RWPE2 (cell line): ENCODE measurements around the gene LMOD1.

ENCODE experiments used
- ATAC-seq: fragments of 200-7000 bp; cut with Tn5 transposase; 3 replicates; pipeline ENCODE4 v1.9.1; 2021; ENCODE audit warnings: low read depth
- DNase-seq: peaks from one replicate; pipeline ENCODE4 v3.0.0-alpha.2; 2020; ENCODE audit warnings: low spot score
- H3K27ac ChIP-seq: fragments of 450-650 bp; 2 replicates; pipeline ENCODE4 v1.5.1; 2017; ENCODE audit warnings: mild to moderate bottlenecking; ENCODE audit not compliant: poor library complexity, severe bottlenecking
- H3K27me3 ChIP-seq: fragments of 250-450 bp; sonication (Bioruptor Pico); 2 replicates; pipeline ENCODE4 v1.5.1; 2021; ENCODE audit warnings: mild to moderate bottlenecking, moderate library complexity; ENCODE audit not compliant: insufficient read depth, poor library complexity, severe bottlenecking
- H3K36me3 ChIP-seq: fragments of 250-450 bp; sonication (Bioruptor Pico); 2 replicates; pipeline ENCODE4 v1.5.1; 2020; ENCODE audit warnings: low read depth, mild to moderate bottlenecking, moderate library complexity
- H3K4me1 ChIP-seq: fragments of 250-450 bp; sonication (Bioruptor Pico); 2 replicates; pipeline ENCODE4 v1.5.1; 2021; ENCODE audit warnings: mild to moderate bottlenecking, moderate library complexity; ENCODE audit not compliant: insufficient read depth, poor library complexity, severe bottlenecking
- H3K4me3 ChIP-seq: fragments of 250-450 bp; sonication (Bioruptor Pico); 2 replicates; pipeline ENCODE4 v1.5.1; 2021; ENCODE audit warnings: mild to moderate bottlenecking, moderate library complexity; ENCODE audit not compliant: severe bottlenecking
- H3K9me3 ChIP-seq: fragments of 250-450 bp; sonication (Bioruptor Pico); 2 replicates; pipeline ENCODE4 v1.5.1; 2021; ENCODE audit warnings: mild to moderate bottlenecking, moderate library complexity; ENCODE audit not compliant: severe bottlenecking
- TF ChIP-seq, protein P1 (sequence below): fragments of 450-650 bp; IDR thresholded peaks from one replicate; pipeline ENCODE4 v1.5.1; 2017; ENCODE audit warnings: mild to moderate bottlenecking, moderate library complexity; ENCODE audit not compliant: poor library complexity, severe bottlenecking

LMOD1 gene

DNA sequence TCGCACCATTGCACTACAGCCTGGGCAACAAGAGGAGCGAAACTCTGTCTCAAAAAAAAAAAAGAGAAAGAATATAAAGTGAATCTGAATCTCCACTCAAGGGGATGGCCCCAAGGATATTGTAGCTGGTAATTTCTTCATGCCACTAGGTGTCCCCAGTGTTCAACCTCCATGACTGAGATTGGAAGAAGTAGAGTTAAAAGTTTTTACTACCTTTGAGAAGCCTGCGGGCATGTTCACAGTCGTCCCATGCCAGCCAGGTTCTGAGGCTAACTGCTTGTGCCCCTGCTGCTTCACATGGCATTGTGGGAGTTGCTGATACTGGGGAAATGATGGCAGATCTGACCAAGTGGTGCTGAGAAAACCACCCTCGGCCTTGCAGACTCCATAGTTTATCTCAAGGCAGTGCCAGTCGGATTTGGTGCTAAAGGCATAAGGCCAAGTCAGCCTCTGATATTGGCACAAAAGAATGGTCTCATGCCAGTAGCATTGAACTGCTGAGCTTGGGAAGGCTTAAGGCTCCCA is 68.4 kb downstream of the LMOD1 start:
- Histone ChIP-seq H3K4me3 (no peak overlapping the region), H3K27ac (no peak overlapping the region), H3K4me1 (peaks cover 6% of the 10 kb centered on the region), H3K36me3 (peaks cover 15% of the 10 kb centered on the region), H3K9me3 (no peaks in the 10 kb centered on the region), H3K27me3 (no peaks in the 10 kb centered on the region)
- peak; percentile 40; the same call in 2 of the 3 replicates for ATAC-seq
- DNase-seq: no peak
- TF ChIP-seq, protein P1, sequence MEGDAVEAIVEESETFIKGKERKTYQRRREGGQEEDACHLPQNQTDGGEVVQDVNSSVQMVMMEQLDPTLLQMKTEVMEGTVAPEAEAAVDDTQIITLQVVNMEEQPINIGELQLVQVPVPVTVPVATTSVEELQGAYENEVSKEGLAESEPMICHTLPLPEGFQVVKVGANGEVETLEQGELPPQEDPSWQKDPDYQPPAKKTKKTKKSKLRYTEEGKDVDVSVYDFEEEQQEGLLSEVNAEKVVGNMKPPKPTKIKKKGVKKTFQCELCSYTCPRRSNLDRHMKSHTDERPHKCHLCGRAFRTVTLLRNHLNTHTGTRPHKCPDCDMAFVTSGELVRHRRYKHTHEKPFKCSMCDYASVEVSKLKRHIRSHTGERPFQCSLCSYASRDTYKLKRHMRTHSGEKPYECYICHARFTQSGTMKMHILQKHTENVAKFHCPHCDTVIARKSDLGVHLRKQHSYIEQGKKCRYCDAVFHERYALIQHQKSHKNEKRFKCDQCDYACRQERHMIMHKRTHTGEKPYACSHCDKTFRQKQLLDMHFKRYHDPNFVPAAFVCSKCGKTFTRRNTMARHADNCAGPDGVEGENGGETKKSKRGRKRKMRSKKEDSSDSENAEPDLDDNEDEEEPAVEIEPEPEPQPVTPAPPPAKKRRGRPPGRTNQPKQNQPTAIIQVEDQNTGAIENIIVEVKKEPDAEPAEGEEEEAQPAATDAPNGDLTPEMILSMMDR: peak; percentile 83

DNA sequence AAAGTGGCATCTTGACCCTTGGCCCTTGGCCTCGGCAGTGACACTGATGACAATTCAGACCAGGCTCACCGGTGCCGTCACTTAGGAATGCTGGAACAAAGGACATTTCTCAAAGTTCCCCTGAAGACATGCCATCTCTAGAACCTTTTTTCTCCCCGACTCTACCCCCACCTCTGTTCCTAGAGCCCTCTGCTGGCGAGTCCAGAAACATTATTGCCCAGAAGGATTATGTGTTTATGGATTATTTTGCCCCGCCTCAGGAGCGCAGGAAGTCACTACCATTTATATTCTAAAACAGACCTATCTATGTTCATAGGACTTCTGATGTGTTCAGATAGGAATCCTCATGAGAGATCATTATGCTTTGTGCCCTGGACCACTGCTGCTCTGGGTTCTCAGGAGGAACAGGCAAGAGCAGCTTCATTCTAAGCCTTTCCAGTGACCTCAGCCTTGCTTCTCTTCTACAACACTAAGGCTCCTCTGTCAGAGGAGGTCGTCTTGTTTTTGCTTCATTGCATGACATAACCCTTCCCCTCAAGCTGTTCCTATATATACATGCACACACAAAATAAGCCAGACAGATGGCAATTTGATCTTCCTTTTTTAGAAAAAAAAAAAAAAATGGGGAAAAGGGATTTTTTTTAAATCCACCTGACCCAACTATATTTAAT is 70.1 kb downstream of the LMOD1 start:
- H3K9me3 ChIP-seq: no peaks in the 10 kb centered on the region
- H3K4me3 ChIP-seq: no peak overlapping the region
- H3K27ac ChIP-seq: no peak overlapping the region
- TF ChIP-seq, protein P1: peak; percentile 44
- H3K27me3 ChIP-seq: no peaks in the 10 kb centered on the region
- peak; percentile 39; the same call in 1 of the 3 replicates for ATAC-seq
- H3K36me3 ChIP-seq: peaks cover 31% of the 10 kb centered on the region
- DNase-seq: no peak
- no peaks in the 10 kb centered on the region for H3K4me1 ChIP-seq

DNA sequence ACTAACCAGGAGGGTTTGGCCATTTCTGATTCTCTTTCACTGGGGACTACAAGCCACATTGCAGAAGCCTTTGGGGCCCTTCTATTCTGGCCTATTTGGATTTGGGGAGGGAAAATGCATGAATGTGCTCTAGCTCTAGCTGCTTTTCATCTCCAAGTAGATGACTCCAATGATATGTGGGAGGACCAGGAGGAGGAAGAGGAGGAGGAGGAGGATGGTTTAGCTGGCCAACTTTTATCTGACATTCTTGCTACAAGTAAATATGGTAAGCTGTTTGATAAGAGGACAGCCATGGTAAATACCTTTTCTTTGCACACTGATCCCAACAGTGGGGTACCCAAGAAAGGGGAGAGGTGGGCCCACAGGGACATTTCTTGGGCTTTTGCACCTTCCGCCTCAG is 71.7 kb downstream of the LMOD1 start:
- H3K36me3 ChIP-seq: peaks cover 46% of the 10 kb centered on the region
- DNase-seq: no peak

DNA sequence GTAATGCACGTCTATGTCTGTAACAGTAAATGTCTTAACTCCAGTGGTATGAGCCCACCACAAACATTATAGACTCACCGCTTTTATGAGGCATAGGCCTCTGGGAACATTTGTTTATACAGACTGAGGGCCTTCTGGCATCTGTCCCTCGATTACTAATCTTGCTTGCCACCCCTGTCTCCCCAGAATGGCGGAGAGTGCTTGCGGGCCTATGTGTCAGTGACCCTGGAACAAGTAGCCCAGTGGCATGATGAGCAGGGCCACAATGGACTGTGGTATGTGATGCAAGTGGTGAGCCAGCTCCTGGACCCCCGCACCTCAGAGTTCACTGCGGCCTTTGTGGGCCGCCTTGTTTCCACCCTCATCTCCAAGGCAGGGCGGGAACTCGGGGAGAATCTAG is 76.0 kb downstream of the LMOD1 start:
- ATAC-seq: no peak
- TF ChIP-seq, protein P1: no peak
- no peak overlapping the region for H3K4me3 ChIP-seq
- H3K9me3 ChIP-seq: no peaks in the 10 kb centered on the region
- no peaks in the 10 kb centered on the region for H3K27me3 ChIP-seq
- no peak for DNase-seq
- H3K27ac ChIP-seq: no peak overlapping the region
- peaks cover 89% of the 10 kb centered on the region for H3K36me3 ChIP-seq
- no peaks in the 10 kb centered on the region for H3K4me1 ChIP-seq

More for the DNA sequence above, 71.7 kb downstream of the LMOD1 start:
- ATAC-seq: no peak
- Histone ChIP-seq H3K4me1 (no peaks in the 10 kb centered on the region), H3K27me3 (no peaks in the 10 kb centered on the region), H3K4me3 (no peak overlapping the region), H3K9me3 (no peaks in the 10 kb centered on the region), H3K27ac (no peak overlapping the region)
- TF ChIP-seq, protein P1: no peak

DNA sequence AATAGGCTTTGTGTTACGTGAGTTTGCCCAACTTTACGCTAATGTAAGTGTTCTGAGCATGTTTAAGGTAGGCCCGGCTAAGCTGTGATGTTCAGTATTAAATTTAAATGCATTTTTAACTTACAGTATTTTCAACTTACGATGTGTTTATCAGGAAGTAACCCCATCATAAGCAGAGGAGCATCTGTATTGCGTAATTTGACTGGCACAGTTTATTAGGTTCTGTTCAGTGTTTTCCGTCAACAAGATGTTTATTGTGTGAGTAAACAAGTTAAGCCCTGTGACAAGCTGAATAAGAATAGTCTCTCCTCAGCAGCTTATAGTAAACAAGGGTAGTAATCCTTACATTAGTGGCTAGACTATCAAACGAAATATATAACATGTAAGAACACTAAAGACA is 84.9 kb downstream of the LMOD1 start:
- Histone ChIP-seq H3K4me1 (no peaks in the 10 kb centered on the region), H3K9me3 (no peaks in the 10 kb centered on the region), H3K27me3 (no peaks in the 10 kb centered on the region), H3K36me3 (peaks cover 93% of the 10 kb centered on the region), H3K27ac (no peak overlapping the region), H3K4me3 (no peak overlapping the region)
- TF ChIP-seq, protein P1: no peak
- DNase-seq (no peak), ATAC-seq (no peak)
